Posterior vena cava (tissue), 2 donors: ENCODE measurements around the gene ZC2HC1C. TPM values are rescaled to one million over a fixed set of nuclear protein-coding genes. Genes with fewer than 3 reads are reported as not detected.
"Not testable (repeated sequence)": the region's sequence is repeated elsewhere in the genome, so short reads cannot be mapped to it uniquely, and the experiment has no call there.

Experiments used
- DNase-seq: peaks from one replicate; pipeline ENCODE4 v3.0.0-alpha.2; 2020; ENCODE audit warnings: low spot score
- intact Hi-C, 2 donors: fragments of 100-400 bp; cut with DNase I; formaldehyde crosslinking; loops; one replicate each; pipeline versions ENCODE4 v1.14.1 to v1.14.2; 2022 to 2023
- total RNA-seq, 2 donors: library from RNA; stranded (reverse); fragmentation: NEBNext Ultra II Directional; extraction: Animal tissue kit (Norgen Biotek cat#: 25700); gene quantifications; one replicate each; pipeline ENCODE4 v1.2.1, GENCODE V29; 2021
- donor health status: DM: yes; HTN: yes; CAD: no.
- donor health status: DM: yes; HTN: yes; CAD: no.

ZC2HC1C gene
- total RNA-seq, 2 donors from 2014 or later: 0.46 to 2.3 TPM

DNA sequence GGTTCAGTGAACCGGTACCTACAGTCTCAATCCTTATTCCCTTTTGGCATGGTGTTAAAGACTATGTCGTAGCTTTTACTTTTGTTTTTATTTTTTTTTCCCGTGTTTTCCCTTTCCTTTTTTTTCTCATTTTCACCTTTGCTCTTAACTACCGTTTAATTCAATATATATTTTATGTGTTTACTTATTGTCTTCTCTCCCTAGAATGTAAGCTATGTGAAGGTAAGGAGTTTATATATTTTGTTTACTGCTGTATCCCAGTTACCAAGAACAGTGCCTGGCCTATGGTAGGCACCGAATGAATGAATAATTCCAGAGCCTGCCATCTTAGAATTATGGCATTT is 17.9 kb upstream of the ZC2HC1C start:
- DNase-seq: no peak
- intact Hi-C loops: no loop called here

DNA sequence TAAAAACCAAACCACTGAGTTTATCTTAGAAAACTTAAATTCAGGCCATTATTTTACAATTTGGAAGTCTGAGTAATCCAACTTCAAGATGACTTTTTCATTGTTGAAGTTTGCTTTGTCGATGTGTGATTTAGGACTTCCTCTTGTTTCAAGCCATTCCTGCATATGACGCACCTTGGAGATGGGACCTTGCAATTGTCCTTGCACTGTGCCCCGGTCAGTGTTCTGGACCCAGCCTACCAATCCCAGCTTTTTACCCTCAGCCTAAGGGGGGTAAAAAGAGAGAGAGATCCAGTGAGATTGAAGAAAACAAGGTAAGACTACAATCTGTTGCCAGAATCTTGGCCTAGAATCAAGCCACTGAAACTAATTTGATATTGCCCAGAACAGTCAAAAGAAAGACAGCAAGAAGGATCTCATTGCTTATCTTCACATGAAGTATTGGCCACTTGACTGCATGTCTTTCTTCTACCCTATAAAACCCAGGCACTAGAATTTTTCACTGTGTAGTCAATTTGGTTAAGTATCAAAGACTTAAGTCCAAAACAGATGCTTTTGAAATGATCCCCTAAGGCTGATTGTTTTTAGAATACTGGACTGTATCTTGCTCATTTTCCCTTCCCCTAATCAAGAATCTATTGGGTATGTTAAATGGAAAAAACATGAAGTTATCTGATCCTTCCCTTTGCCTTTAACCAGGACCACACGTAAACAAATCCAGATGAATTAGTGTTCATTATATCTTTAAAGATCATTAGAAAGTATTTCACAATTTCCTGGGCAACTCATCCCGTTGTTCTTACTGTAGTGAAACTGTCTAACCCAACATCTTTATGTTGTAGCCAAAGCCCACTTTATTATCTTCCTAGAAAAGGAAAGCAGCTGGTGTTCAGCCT is 15.8 kb upstream of the ZC2HC1C start:
- intact Hi-C loops: no loop called here
- no peak for DNase-seq

DNA sequence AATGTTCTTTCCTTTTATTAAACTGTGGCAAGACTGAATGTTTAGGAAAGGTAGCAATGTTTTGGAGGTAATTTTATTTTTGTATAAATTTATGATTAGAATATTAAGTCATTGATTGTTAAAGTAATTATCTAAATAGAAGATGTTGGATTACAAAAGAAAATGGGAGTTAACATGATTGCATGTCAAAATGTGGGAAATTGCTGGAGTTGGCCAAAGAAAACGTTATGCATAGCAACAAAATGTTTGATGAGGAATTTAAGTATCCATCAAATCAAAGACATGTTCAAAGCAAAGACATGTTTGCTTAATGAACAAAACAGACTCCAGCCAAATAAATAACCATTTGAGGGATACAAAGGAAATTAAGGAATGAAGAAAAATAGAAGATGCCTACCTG is 15.0 kb upstream of the ZC2HC1C start:
- no peak for DNase-seq
- intact Hi-C loops: no loop called here

DNA sequence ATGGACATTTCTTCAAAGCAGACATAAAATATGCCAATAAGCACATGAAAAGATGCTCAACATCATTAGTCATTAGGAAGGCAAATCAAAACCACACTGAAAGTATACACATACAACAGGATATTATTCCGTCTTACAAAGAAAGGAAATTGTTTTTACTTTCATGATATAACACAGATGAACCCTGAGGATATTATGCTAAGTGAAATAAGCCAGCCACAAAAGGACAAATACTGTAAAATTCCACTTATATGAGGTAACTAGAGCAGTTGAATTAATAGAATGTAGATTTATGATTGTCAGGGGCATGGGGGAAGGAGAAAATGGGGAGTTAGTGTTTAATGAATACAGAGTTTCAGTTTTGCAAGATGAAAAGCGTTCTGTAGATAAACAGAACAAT is 9.8 kb upstream of the ZC2HC1C start:
- intact Hi-C loops: no loop called here

DNA sequence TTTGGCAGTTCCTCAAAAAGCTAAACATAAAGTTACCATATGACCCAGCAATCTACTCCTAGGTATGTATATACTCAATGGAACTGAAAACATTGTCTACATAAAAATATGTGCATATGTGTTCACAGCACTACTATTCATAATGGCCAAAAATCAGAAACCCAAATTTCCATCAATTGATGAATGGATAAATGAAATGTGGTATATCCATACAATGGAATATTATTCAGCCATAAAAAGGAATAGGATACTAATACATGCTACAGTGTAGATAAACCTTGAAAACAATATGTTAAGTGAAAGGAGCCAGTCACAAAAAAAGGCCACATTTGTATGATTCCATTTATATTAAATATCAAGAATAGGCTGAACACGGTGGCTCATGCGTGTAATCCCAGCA is 9.0 kb upstream of the ZC2HC1C start:
- DNase-seq: no peak
- intact Hi-C loops: no loop called here

More for the DNA sequence above, 9.8 kb upstream of the ZC2HC1C start:
- DNase-seq: no peak

DNA sequence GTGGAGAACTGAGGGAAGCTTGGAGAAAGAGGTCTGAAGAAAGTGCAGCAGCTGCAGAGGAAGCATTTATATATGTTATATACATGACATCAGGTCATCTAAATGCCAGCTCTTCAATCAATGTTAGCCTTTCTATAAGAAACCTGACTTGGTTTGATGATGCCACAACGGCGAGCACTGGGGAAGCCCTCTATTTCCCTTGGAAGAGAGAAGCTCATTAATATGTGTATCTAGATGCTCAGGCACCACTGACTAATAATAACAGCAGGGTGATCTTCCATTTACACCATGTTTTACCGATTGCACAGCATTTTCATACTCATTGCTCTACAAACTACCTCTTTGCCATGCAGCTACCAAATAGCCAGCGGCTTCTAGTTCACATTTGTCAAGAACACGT is 6.4 kb upstream of the ZC2HC1C start:
- no peak for DNase-seq
- intact Hi-C loops: no loop called here

DNA sequence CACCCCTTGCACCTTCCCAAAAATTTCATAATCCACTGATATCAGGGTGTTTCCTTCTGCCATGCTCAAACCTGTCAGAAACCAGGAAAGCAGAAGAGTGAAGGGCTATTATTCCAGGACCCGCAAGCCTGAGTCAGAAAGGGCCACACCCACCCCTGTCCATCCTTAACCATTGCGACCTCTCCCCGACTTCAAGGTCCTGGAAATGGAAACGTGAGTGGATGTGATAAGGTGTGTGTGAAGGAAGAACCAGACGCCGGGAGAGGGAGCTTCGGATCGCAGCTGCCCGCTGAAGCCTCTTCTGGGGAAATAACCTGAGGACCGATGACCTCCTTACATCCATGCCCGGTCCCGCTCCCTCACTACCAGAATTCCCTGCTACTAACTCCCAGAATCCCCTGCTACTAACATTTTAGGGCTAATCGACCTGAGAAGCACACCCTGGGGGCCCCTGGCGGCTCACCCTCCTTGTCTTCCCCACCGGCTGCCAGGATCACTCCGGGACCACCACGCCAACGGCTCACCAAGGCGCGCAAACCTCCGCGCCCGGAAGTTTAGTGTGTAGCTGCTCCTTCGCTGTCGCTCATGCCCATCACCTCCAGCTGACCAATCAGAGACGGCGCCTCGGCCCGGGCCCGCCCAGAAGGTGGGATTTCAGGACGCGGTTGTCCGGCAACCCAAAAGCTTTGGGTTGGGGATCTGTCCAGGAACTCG is 5.8 kb upstream of the ZC2HC1C start, which contains the start of gene ACYP1:
ACYP1 (minus strand) TSS at position 534 of the 714 bp plus-strand sequence; CDS start at position 63, 471 bp downstream.
- DNase-seq: peak; percentile 98
- intact Hi-C loops: no loop called here

DNA sequence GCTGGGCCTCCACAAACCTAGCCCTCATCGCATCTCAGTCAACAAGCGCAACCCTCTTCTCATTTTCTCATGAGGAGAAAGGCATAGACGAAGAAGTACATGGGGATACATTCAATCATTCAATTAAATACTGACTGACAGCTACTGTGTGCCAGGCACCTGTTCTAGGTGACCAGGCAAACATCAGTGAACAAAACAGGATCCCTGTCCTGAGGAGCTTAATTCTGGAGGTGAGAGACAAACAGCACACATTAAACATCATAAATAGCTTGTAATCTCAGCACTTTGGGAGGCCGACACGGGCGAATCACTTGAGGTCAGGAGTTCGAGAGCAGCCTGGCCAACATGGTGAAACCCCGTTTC is 5.3 kb upstream of the ZC2HC1C start:
- intact Hi-C loops: no loop called here
- DNase-seq: no peak

DNA sequence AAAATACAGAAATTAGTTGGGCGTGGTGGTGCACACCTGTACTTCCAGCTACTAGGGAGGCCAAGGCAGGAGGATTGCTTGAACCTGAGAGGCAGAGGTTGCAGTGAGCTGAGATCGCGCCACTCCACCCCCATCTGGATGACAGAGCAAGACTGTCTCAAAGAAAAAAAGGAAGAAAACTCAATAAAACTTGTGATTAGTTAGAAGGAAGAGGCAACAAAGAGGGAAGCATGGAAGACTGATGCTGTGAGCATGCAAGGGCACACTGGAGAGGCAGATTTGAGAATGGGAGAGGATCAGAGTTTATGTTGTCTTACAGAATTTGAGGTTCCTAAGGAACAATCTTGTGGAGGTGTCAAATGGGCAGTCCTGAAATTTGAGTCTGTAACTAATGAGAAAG is 2.8 kb upstream of the ZC2HC1C start:
- intact Hi-C loops: no loop called here
- DNase-seq: no peak

DNA sequence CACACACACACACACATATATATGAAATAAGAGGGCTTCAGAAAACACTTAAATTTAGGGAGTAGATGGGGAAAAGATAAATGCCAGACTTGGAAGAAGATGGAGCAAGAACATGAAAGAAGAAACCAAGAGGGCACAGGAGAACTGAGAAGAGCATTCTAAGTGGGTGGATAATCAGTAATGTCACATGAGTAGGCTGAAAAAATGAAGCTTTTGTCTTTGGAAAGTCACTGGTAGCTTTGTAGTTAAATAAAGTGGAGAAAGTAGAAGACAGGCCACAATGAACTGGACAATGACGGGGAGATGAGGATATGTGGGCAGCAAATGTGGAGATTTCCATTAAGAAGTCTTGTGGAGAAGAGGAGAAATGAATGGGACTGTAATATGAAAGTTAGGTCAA is 2.2 kb upstream of the ZC2HC1C start:
- intact Hi-C loops: no loop called here
- DNase-seq: no peak

DNA sequence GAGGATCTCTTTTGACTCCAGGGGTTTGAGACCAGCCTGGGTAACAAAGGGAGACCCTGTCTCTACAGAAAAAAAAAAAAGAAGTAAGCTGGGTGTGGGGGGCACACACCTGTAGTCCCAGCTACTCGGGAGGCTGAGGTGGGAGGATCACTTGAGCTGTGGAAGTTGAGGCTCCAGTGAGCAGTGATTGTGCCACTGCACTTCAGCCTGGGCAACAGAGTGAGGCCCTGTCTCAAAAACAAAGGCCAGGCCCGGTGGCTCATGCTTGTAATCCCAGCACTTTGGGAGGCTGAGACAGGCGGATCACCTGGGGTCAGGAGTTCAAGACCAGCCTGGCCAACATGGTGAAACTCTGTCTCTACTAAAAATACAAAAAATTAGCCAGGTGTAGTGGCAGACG is 1.7 kb upstream of the ZC2HC1C start:
- intact Hi-C loops, DNase-seq: not testable (repeated sequence)

DNA sequence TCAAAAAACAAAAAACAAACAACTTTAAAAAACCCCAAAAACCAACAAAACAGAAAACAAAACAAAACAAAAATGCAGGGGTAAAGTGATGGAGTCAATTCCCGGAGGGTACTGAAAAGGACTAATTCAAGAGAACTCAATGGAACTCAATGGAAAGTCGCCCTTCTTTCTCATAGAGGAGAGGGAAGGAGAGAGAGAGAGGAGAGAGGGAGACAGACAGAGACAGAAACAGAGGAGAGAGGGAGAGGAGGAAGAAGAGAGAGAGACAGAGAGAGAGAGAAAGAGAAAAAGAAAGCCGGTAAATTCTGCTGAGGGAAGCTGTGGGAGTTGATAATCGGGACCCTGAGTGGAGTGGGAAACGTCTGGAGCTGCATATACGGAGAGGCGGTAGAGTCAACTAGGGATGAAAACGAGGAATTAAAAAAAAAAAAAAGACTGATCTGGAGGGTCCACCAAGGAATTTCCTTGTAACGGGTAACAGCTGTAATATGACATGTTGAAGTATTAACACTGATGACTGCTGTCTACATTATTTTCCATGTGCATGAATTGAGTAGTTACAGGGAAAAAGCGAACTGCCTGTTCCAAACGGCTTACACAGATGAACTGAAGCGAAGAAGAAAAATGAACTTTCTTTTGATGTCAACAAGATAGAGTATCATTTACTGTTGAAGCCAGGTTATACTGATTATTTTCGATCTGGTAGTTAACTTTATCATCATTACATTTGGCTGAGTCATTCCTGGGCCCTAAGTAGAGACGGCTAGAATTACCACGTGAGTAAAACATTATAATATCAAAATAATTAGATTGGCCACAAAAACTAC is 934 bp upstream of the ZC2HC1C start:
- DNase-seq: no peak
- intact Hi-C loops: no loop called here

DNA sequence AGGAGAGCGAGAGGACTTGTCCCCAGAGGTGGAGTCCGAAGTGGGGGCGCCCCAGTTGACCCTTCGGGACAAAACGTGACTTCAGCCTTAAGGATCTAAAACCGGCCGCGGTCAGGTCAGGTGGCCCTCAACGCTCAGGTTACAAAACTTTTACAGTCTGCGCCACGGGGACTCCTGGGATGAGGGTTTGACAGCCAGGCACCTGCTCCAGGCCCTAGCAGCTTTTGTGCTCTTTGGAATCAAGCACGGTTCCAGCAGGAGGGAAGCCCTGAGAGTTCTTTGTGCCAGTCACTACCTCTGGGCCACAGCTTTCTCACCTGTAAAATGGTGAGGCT is 337 bp downstream of the ZC2HC1C start:
- no peak for DNase-seq
- intact Hi-C loops: no loop called here

DNA sequence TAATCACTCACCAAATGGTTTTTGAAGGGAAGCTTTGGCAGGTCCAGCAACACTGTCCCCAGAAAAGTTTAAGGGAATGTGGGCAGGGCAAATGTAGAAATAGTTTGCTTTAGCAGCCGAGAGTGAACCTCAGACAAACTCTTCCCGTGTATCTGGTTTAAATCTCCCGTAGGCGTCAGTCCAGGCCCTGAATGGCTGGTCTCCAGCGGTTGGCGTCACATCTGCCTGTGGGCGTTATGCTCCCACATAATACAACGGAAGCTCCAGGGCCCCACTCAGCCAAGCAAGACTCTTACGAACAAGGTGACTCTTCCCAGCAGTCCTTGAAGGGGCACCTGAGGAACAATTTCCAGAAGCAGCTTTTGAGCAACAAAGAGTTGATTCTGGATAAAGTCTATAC is 942 bp downstream of the ZC2HC1C start:
- DNase-seq: no peak
- intact Hi-C loops: no loop called here

DNA sequence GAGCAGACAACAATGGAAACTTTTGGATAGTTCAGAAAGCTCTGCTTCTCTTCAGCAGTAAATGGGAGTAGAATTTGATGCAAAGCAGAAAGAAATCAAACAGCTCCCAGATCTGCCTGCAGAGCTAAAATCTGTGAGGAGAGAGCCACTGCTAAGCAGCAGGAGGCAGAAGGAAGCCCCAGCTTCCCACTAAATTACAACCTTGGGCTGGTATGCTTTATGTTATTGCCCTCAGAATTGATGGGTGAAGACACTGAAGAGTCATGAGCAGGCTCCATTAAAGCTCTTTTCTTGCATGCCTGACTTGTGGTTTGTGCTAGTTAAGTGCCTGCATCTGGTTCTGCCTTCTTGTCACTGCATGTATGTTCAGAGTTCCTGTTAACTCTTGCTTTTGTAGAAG is 8.4 kb downstream of the ZC2HC1C start:
- DNase-seq: no peak
- intact Hi-C loops: no loop called here

DNA sequence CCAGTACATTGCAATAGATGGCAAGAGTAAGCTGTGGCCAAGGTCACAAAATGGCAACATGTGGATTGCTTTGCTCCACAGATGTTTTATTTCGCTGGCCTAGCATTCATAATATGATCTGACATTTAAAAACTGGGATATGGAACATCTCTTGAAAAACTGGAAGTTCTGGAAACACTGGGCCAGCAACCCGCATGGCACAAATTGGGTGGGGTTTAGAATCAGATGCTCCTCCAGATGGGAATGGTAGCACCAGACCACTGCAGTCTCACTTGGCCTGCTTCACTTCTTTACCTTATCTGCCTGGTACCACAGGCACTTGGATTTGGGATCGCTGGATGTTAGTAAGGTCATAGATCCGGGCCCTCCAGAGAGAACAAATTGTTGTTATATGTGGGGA is 10.1 kb downstream of the ZC2HC1C start:
- DNase-seq: no peak
- intact Hi-C loops: no loop called here

DNA sequence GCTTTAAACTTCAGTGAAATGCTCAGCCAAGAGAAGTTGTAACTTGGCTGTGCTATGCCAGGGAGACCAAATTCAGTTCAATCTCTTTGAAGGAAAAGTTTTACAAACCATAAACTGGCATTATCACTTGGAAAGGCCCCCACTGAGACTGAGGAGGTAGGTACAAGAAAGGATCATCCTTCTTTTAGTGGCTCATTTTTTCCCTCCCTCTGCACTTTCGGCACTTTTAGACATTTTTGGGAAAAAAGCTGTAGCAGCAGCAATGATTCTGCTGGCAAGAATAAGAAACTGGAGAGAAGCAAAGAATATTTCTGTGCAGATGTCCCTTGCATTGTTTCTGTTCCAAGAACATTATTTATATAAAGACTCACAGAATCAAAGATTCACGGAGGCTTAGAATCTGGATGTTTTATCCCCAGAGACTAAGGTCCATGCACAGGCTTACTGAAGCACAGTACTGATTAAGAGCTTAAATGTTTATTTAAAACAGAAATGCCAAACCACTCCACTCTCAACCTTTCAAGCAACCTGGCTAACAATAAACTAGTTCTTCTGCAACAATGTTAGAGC is 12.3 kb downstream of the ZC2HC1C start:
- DNase-seq: no peak
- intact Hi-C loops: loop anchor here in 1 of 2 donors (1.0 kb wide), 1 partner anchor 128 kb away; no protein-coding TSS in a partner anchor

DNA sequence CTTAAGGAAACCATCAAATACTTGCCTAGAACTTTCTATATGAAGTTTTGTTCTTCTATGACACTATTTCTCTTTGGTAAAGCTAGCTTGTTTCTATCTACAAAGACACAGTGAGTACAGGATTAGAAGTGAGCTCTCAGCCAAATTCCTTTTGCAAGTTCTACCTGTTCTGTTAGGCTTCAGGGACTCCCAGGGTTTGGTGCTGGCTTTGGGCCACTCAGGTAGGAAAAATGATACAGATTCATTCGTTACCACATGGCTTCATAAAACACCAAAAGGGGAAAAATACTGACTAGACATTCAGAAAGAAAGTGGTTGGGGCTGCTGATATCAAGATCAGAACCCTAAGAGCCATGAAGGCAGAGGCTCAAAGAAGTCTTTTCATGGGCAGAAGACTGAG is 13.8 kb downstream of the ZC2HC1C start:
- intact Hi-C loops: no loop called here
- no peak for DNase-seq

DNA sequence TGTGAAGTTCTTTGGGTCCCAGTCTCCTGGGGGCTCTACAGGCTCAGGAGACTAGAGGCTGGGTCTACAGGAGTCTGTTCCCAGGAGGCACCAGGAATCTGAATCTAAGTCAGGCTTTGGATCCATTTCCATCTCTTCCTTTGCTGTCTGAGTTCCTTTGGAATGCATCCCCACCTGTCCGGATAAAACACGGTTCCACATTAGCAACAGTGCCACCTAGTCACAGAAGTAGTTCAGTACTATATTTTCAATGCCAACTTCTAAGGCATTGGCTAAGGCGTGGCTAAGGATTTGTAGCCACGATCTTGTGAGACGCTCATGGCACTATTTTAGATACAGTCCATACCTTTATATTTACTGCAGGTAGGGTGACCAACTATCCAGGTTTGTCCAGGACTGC is 15.1 kb downstream of the ZC2HC1C start:
- no peak for DNase-seq
- intact Hi-C loops: no loop called here

DNA sequence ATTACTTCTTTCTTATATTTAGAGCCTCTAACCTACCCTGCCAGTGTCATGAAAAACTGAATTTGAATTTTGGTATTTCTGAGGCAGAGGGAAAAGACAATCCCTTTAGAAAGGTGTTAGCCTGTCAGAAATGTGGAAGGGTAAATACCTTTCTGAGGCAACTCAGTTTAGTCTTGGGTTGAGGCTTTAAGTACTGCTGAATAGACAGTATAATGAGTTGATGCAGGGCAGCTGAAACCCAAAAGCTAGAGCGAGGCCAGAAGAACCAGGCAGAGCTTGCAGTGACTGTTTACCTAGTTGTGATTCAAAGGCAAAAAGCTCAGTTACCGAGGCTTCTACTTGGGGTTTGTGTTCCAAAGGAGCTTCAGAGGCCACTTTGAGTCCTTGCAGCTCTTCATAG is 18.7 kb downstream of the ZC2HC1C start:
- no peak for DNase-seq
- intact Hi-C loops: loop anchor here in 1 of 2 donors (5.0 kb wide), 1 partner anchor 176 kb away; no protein-coding TSS in a partner anchor
